Thoracic aorta (tissue), 2 donors: Measurements from ENCODE around the gene TAF4B. TPM values are rescaled to one million over a fixed set of nuclear protein-coding genes. Genes with fewer than 3 reads are reported as not detected.

Source experiments
- ATAC-seq: fragments of 150-250 bp; one replicate; pipeline ENCODE4 v1.8.0; 2017; ENCODE audit warnings: low read depth; ENCODE audit not compliant: insufficient number of reproducible peaks, low FRiP score
- DNase-seq: peaks from one replicate; pipeline ENCODE4 v3.0.0-alpha.2; 2020; ENCODE audit warnings: low spot score
- H3K27ac ChIP-seq, 2 donors: fragments of 200-600 bp; sonication (generic); 1 replicate in 1 of 2; 2 replicates in 1 of 2; pipeline ENCODE4 v1.5.1; 2016; ENCODE audit warnings: mild to moderate bottlenecking in 2 of 2, moderate library complexity in 2 of 2
- H3K27me3 ChIP-seq: fragments of 200-600 bp; sonication (generic); replicated peaks from 2 replicates; pipeline ENCODE4 v1.6.0; 2016; ENCODE audit warnings: mild to moderate bottlenecking; ENCODE audit not compliant: insufficient read depth
- H3K36me3 ChIP-seq: fragments of 200-600 bp; sonication (generic); one replicate; pipeline ENCODE4 v1.5.1; 2016
- H3K4me1 ChIP-seq, 2 donors: fragments of 200-600 bp; sonication (generic); 1 replicate in 1 of 2; 2 replicates in 1 of 2; pipeline versions ENCODE4 v1.5.1 to v1.6.0; 2016; ENCODE audit warnings: low read depth in 2 of 2, mild to moderate bottlenecking in 1 of 2; ENCODE audit not compliant: control insufficient read depth in 1 of 2
- H3K4me3 ChIP-seq: fragments of 200-600 bp; sonication (generic); 2 replicates; pipeline ENCODE4 v1.5.1; 2016; ENCODE audit warnings: mild to moderate bottlenecking
- H3K9me3 ChIP-seq: fragments of 200-600 bp; sonication (generic); 2 replicates; pipeline ENCODE4 v1.5.1; 2016
- CTCF ChIP-seq: fragments of 200-600 bp; sonication (generic); IDR thresholded peaks from one replicate; pipeline ENCODE4 v1.5.1; 2019; ENCODE audit warnings: antibody characterized with exemption
- total RNA-seq, 2 donors: library from RNA; depleted of rRNA; stranded (reverse); fragments of >200 nt; gene quantifications; one replicate each; pipeline versions ENCODE4 v1.1.0 to v1.2.3, GENCODE V29; 2016

Gene TAF4B
- total RNA-seq, 2 donors from 2014 or later, result 3.9 to 15.6 TPM

GRCh38 chr18:26312199-26312598 lies 86.0 kb downstream of the TAF4B start:
- no peak for TF ChIP-seq CTCF
- H3K9me3 ChIP-seq, result no peaks in the 10 kb centered on the region
- H3K4me3 ChIP-seq, result no peak overlapping the region
- DNase-seq (no peak), ATAC-seq (no peak)
- H3K36me3 ChIP-seq, result no peaks in the 10 kb centered on the region
- H3K27ac ChIP-seq, result no peak overlapping the region
- H3K27me3 ChIP-seq, result no peaks in the 10 kb centered on the region
- H3K4me1 ChIP-seq, result no peaks in the 10 kb centered on the region

DNA sequence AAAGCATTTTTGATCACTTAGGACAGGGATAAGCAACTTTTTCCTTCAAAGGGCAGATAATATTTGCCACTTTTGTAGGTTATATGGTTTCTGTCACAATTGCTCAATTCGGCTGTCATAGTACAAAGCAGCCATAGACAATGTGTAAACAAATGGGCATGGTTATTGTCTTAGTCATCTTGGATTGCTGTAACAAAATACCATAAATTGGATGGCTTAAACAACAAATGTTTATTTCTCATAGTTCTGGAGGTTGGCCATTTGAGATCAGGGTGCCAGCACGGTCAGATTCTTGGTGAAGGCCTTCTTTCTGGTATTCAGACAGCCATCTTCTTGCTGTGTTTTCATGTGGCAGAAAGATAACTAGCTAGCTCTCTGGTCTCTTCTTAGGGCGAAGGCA lies 91.2 kb downstream of the TAF4B start:
- ATAC-seq, result no peak
- Histone ChIP-seq H3K27me3 (no peaks in the 10 kb centered on the region), H3K9me3 (no peaks in the 10 kb centered on the region), H3K27ac (no peak overlapping the region), H3K4me1 (no peaks in the 10 kb centered on the region), H3K36me3 (no peaks in the 10 kb centered on the region), H3K4me3 (no peak overlapping the region)
- no peak for TF ChIP-seq CTCF
- DNase-seq, result no peak

GRCh38 chr18:26320686-26321085 lies 94.4 kb downstream of the TAF4B start:
- no peaks in the 10 kb centered on the region for H3K4me1 ChIP-seq
- ATAC-seq, result no peak
- H3K4me3 ChIP-seq, result no peak overlapping the region
- TF ChIP-seq CTCF, result no peak
- H3K9me3 ChIP-seq, result no peaks in the 10 kb centered on the region
- H3K27ac ChIP-seq, result no peak overlapping the region
- no peaks in the 10 kb centered on the region for H3K27me3 ChIP-seq
- no peak for DNase-seq
- H3K36me3 ChIP-seq, result no peaks in the 10 kb centered on the region

GRCh38 chr18:26322890-26323653 lies 96.8 kb downstream of the TAF4B start:
- no peak for TF ChIP-seq CTCF
- no peak overlapping the region for H3K27ac ChIP-seq
- DNase-seq, result no peak
- H3K4me3 ChIP-seq, result no peak overlapping the region
- no peaks in the 10 kb centered on the region for H3K9me3 ChIP-seq
- no peaks in the 10 kb centered on the region for H3K4me1 ChIP-seq
- ATAC-seq, result no peak
- H3K27me3 ChIP-seq, result no peaks in the 10 kb centered on the region
- no peaks in the 10 kb centered on the region for H3K36me3 ChIP-seq

DNA sequence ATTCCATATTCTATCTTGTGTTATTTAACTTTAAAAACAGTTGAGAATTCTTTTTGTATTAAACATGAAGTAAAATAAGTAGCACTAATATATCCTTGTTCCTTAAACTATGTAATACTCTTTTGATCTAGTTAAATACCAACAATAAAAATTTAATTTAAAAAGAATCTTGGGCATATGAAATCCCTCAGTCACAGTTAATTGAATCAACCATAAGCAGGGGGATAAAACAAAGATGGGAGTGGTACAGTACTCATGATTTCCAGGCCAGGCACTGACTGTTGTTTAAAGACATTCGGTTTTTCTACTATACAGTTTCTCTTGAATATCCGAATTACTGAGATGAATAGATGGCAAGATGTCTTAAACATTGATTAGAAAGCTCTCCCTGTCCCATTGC lies 99.5 kb downstream of the TAF4B start:
- Histone ChIP-seq H3K4me1 (no peaks in the 10 kb centered on the region), H3K9me3 (no peaks in the 10 kb centered on the region), H3K36me3 (no peaks in the 10 kb centered on the region), H3K4me3 (no peak overlapping the region), H3K27me3 (no peaks in the 10 kb centered on the region), H3K27ac (no peak overlapping the region)
- ATAC-seq (no peak), DNase-seq (no peak)
- no peak for TF ChIP-seq CTCF
